ENCODE data around the gene HSPBAP1.

GRCh38 chr3:122743581-122744120 lies 50.0 kb downstream of the HSPBAP1 start:
- TF ChIP-seq CTCF (conservative IDR thresholded peaks at IDR 0.05; ENCODE audit: low read length) = no peak
- TF ChIP-seq EZH2phosphoT487 (IDR thresholded peaks at IDR 0.05; ENCODE audit: borderline replicate concordance) = no peak
